Stimulated activated naive CD8-positive, alpha-beta T cell treated with anti-CD3 and anti-CD28 coated beads, Interleukin-15, amount 100 ng/mL, for 72 hours (primary cell): Measurements from ENCODE around the gene MEF2D.

Experiments
- ATAC-seq: fragments of 150-1000 bp; cut with Tn5 transposase; 2 replicates; pipeline ENCODE4 v1.10.0; 2021; ENCODE audit warnings: mild to moderate bottlenecking, moderate library complexity
- DNase-seq, 2 donors: peaks; one replicate each; pipeline ENCODE4 v3.0.0; 2021 to 2022
- H3K27ac Mint-ChIP-seq, 2 donors: one replicate each; pipeline ENCODE4 v1.8.0; 2022; ENCODE audit warnings: mild to moderate bottlenecking in 2 of 2, mixed read lengths in 2 of 2, moderate library complexity in 2 of 2
- H3K27me3 Mint-ChIP-seq: one replicate; pipeline ENCODE4 v1.8.0; 2022; ENCODE audit warnings: mixed read lengths
- H3K4me1 Mint-ChIP-seq: one replicate; pipeline ENCODE4 v1.8.0; 2022; ENCODE audit warnings: mild to moderate bottlenecking, mixed read lengths
- H3K4me3 Mint-ChIP-seq, 2 donors: one replicate each; pipeline ENCODE4 v1.8.0; 2022; ENCODE audit warnings: mild to moderate bottlenecking in 2 of 2, mixed read lengths in 2 of 2, moderate library complexity in 1 of 2
- H3K9me3 Mint-ChIP-seq, 2 donors: one replicate each; pipeline ENCODE4 v1.8.0; 2022; ENCODE audit warnings: mixed read lengths in 2 of 2

Gene MEF2D

GRCh38 chr1:156418416-156419070 is 82.0 kb downstream of the MEF2D start:
- no peak for DNase-seq
- H3K27me3 Mint-ChIP-seq: peaks cover 94% of the 10 kb centered on the region
- no peak overlapping the region for H3K4me3 Mint-ChIP-seq
- peaks cover 33% of the 10 kb centered on the region for H3K4me1 Mint-ChIP-seq
- no peaks in the 10 kb centered on the region for H3K9me3 Mint-ChIP-seq
- no peak for ATAC-seq
- no peak overlapping the region for H3K27ac Mint-ChIP-seq

- H3K27me3 Mint-ChIP-seq: peaks cover 87% of the 10 kb centered on the region
- H3K4me3 Mint-ChIP-seq: no peak overlapping the region
- no peak for ATAC-seq
- H3K27ac Mint-ChIP-seq: no peak overlapping the region
- H3K4me1 Mint-ChIP-seq: peaks cover 28% of the 10 kb centered on the region
- no peak for DNase-seq
- H3K9me3 Mint-ChIP-seq: no peaks in the 10 kb centered on the region
These were observed 83.1 kb downstream of the MEF2D start for GRCh38 chr1:156417401-156418020.

GRCh38 chr1:156416993-156417392 is 83.6 kb downstream of the MEF2D start:
- H3K27ac Mint-ChIP-seq: no peak overlapping the region
- no peak for DNase-seq
- no peak overlapping the region for H3K4me3 Mint-ChIP-seq
- no peaks in the 10 kb centered on the region for H3K9me3 Mint-ChIP-seq
- ATAC-seq: no peak
- H3K27me3 Mint-ChIP-seq: peaks cover 87% of the 10 kb centered on the region
- H3K4me1 Mint-ChIP-seq: peaks cover 26% of the 10 kb centered on the region

GRCh38 chr1:156414461-156415064 is 86.0 kb downstream of the MEF2D start:
- ATAC-seq (no peak), DNase-seq (no peak)
- H3K4me1 Mint-ChIP-seq: peaks cover 2% of the 10 kb centered on the region
- no peak overlapping the region for H3K27ac Mint-ChIP-seq
- H3K27me3 Mint-ChIP-seq: peaks cover 85% of the 10 kb centered on the region
- no peak overlapping the region for H3K4me3 Mint-ChIP-seq
- no peaks in the 10 kb centered on the region for H3K9me3 Mint-ChIP-seq
